GM21825 (cell line): Measurements from ENCODE around the gene GALNT18.

ENCODE experiments used
- ATAC-seq: cut with Tn5 transposase; IDR thresholded peaks from one replicate; pipeline ENCODE4 v1.9.1; 2021; ENCODE audit warnings: mild to moderate bottlenecking, moderate library complexity; ENCODE audit not compliant: unreplicated experiment

Gene GALNT18

GRCh38 chr11:11251394-11251970 lies 370.3 kb downstream of the GALNT18 start:
- no peak for ATAC-seq

- no peak for ATAC-seq
Measured at GRCh38 chr11:11250470-11250869, 371.3 kb downstream of the GALNT18 start.

DNA sequence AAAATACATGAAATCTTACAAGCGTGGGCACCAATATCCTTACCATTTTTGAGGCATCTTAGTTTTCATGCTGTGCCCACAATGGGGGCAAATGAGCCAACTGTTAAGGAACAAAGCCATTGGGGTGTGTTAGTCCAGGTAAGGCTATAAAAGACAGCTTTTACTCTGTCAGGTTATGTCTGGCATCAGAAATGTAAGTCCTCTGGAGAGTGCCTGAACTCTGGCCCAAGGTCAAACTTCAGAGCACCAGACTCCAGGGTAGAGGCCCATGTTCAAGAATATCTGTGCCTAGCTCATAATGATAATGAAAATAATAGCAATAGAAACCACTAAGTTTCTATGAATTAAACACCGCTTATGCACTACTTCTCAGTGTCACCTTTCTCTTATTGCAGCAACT lies 374.2 kb downstream of the GALNT18 start:
- no peak for ATAC-seq

- no peak for ATAC-seq
Measured at GRCh38 chr11:11247086-11247485, 374.7 kb downstream of the GALNT18 start.

DNA sequence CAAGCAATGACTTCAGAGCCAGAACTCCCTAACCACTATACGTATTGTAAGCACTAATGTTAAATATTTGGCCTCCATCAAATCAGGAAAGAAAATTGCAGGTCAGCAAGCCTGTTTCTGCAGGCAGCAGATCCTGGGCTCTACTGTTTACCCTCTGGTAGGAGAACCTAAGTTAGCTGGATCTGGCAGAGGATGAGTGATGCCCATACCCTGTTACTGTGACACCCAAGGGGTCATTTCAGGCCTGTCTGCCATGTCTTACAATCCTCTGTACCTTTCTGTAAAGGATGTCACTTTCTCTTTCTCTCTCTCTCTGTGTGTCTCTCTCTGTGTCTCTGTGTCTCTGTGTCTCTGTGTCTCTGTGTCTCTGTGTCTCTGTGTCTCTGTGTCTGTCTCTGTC lies 375.6 kb downstream of the GALNT18 start:
- ATAC-seq: no peak

DNA sequence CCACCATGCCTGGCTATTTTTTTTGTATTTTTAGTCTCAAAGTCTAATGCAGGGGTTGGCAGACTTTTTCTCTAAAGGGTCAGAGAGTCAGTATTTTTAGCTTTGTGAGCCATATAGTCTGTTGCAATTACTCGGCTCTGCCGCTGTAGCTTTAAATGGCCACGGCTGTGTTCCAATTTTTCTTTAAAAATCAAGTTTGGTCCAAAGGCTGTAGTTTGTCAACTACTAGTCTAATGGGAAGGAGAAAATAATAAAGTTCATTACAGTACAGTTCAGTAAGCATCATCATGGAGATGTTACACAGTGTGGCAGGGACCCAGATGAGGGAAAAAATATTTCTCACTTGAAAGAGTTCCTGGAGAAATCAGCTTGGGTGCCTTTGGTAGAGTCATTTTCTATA lies 376.4 kb downstream of the GALNT18 start:
- ATAC-seq: no peak

DNA sequence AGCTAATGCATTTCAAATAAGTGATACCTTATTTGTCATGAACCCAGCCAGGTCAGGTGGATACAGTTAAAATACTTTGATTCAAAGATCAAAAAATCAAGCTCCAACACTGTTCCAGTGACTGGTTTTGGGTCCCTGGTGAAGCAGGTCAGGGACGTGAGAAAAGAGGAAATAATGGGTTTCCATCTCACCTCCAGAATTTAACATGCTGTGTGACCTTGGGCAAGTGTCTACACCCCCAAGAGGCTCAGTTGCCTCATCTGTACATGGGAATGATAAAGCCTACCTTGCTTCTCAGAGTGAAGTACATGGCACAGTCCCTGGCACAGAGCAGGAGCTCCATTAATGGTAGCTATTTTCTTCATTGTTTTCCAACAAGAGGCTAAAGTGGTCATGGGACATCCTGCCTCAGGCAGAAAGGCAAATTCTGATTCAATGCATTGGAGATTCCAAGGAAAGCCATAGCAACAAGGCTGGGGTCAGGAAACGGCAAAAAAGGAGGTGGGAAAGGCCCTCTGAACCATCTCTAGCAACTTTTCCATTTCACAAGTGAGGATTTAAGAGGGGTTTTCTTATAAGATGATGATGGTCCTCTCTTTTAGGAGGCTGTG lies 377.2 kb downstream of the GALNT18 start:
- no peak for ATAC-seq

GRCh38 chr11:11243590-11244469 lies 378.0 kb downstream of the GALNT18 start:
- ATAC-seq: no peak

GRCh38 chr11:11243209-11243589 lies 378.6 kb downstream of the GALNT18 start:
- ATAC-seq: no peak

- no peak for ATAC-seq
Measured at GRCh38 chr11:11241284-11241683, 380.5 kb downstream of the GALNT18 start.

- ATAC-seq: no peak
Measured at GRCh38 chr11:11239959-11240358, 381.8 kb downstream of the GALNT18 start.

GRCh38 chr11:11237070-11237832 lies 384.6 kb downstream of the GALNT18 start:
- no peak for ATAC-seq

GRCh38 chr11:11236498-11237059 lies 385.2 kb downstream of the GALNT18 start:
- no peak for ATAC-seq

DNA sequence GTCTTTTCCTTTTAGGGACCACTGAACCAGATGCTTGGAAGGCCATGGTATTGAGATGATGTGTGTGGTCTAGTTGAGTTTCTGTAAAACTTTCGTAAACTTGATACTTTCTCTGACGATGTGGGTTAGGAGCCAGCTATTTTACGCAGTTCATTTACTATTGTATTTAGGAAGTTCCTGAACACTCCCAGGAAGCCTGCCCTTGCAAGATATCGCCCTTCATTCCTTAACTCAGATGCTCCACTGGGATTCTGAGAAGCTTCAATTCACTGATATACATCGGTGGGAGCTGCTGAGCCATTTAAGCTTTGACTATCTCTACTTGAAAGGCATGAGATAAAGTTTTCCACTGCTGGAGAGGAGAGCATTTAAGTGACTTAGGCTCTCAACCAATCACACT lies 390.0 kb downstream of the GALNT18 start:
- no peak for ATAC-seq

DNA sequence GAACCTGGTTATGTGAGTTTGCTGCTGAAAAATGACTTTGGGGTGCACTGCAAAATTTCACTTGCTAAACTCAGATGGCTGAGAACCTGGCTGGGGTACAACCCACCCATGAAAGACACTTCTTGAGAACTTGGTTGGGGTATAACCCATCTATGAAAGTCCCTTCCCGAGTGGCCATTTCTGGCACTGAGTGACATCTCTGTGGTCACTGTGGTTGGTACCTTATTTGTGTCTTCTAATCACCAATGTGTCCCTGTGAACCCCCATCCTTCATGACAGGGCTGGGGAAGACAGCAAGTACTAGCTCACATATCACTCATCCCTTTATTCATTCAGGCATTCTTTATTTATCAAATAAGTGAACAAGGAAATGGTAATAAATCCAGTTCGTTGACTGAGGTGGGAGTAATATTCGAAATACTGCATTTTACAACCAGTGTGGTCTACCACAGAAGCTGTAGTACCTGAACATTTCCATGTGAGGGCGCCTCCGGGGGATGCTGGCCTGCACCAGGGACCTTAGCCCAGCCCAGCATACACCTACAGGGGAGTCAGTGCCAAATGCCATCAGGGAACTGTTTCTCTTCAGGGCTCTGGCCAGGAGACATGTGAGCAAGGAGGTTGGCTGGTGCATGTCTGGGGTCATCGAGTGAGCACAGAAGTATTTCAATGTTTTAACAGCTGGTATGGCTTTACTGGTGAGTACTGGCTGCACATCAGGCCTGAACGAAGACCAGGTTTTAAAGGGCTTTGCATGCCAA lies 390.8 kb downstream of the GALNT18 start:
- no peak for ATAC-seq

DNA sequence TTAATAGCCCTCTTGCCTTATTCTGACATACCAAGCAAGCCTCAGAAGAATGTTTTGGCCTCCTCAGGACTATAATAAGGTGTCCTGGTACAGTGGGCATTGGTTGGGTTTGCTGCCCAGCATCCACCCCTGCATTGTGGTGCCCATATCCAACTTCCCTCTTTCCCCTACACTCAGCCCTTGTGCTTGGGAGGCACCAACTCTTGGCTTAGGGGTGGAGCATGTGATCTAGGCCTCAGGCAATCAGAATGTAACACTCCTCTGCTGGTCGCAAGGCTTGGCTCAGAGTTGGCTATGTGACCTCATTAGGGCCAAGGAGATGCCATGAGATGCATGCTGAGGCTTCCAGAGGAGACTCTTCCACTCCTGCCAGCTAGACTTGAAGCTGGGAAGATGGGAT lies 391.7 kb downstream of the GALNT18 start:
- no peak for ATAC-seq

DNA sequence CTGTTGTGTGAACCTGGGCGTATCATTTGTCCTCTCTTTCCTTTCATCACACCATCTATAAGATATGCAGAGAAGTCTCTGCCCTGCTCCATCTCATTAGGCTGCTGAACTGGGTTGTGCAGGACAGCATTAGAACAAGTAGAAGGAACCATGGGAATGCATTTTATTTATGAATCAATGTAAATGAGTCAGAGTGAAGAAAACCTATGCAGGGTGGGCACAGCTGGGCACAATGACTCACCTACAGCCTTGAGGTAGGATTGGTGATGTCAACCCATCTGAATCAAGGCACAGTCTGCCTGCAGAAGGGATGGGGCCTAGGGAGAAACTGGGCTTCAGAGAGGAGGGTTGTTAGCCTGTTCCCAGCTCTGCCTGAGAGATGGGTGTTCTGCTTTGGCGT lies 392.2 kb downstream of the GALNT18 start:
- ATAC-seq: no peak

- no peak for ATAC-seq
Measured at GRCh38 chr11:11227296-11228085, 394.3 kb downstream of the GALNT18 start.
